H1 (cell line): ENCODE results near the gene OXER1. TPM values are rescaled to one million over a fixed set of nuclear protein-coding genes. Genes with fewer than 3 reads are reported as not detected.

Experiments
- CTCF ChIA-PET: fragments of 300-600 bp; sonication (Branson Sonifier 250); formaldehyde crosslinking; loops from one replicate; lab custom pipeline; 2021; ENCODE audit not compliant: partially characterized antibody; lab: Charles Lee
- POLR2A ChIA-PET: fragments of 300-600 bp; sonication (Branson Sonifier 250); formaldehyde crosslinking; loops from one replicate; lab custom pipeline; 2021; ENCODE audit warnings: inconsistent platforms; ENCODE audit not compliant: partially characterized antibody; lab: Charles Lee
- DNase-seq, 2 experiments: peaks; one replicate each; pipeline versions ENCODE4 v3.0.0 to v3.0.0-alpha.2; 2010 to 2022; ENCODE audit warnings: low spot score in 2 of 2, low read depth in 1 of 2, mixed read lengths in 1 of 2
- FAIRE-seq: peaks from 2 replicates; lab custom pipeline; 2011; peaks lifted over from hg19 to GRCh38; lab: Jason Lieb, UNC
- H2AFZ ChIP-seq: 2 replicates; pipeline ENCODE4 v1.8.1; 2012; ENCODE audit warnings: low read length, inconsistent platforms
- H2AK5ac ChIP-seq: 2 replicates; pipeline ENCODE4 v1.6.1; 2013; ENCODE audit warnings: low read depth, low read length
- H2BK120ac ChIP-seq: replicated peaks from 2 replicates; pipeline ENCODE3; 2013; ENCODE audit warnings: low read depth, low read length, inconsistent platforms
- H2BK12ac ChIP-seq: 2 replicates; pipeline ENCODE4 v1.6.1; 2013; ENCODE audit warnings: low read depth, low read length
- H2BK15ac ChIP-seq: 2 replicates; pipeline ENCODE4 v1.6.1; 2013; ENCODE audit warnings: low read length
- H2BK20ac ChIP-seq: 2 replicates; pipeline ENCODE4 v1.6.1; 2013; ENCODE audit warnings: low read length
- H2BK5ac ChIP-seq: 2 replicates; pipeline ENCODE4 v1.6.1; 2013; ENCODE audit warnings: low read depth, low read length
- H3K14ac ChIP-seq: 2 replicates; pipeline ENCODE4 v1.6.1; 2013; ENCODE audit warnings: inconsistent platforms; ENCODE audit not compliant: insufficient read length
- H3K18ac ChIP-seq: 2 replicates; pipeline ENCODE4 v1.6.1; 2013; ENCODE audit warnings: low read length; ENCODE audit errors: extremely low read depth
- H3K23ac ChIP-seq: 2 replicates; pipeline ENCODE4 v1.6.1; 2013; ENCODE audit warnings: inconsistent platforms; ENCODE audit not compliant: insufficient read length
- H3K23me2 ChIP-seq: 2 replicates; pipeline ENCODE4 v1.6.1; 2013; ENCODE audit warnings: low read depth, low read length
- H3K27ac ChIP-seq: 2 replicates; pipeline ENCODE4 v1.6.1; 2011; ENCODE audit warnings: low read depth, low read length, inconsistent platforms
- H3K27me3 ChIP-seq, 4 experiments: replicated peaks in 1 of 4; 1 replicate in 1 of 4; 2 replicates in 3 of 4; pipeline versions ENCODE4 v1.6.1 to v1.8.1; 2011 to 2013; ENCODE audit warnings: low read length in 3 of 4, mild to moderate bottlenecking in 3 of 4, inconsistent platforms in 2 of 4, mixed read lengths in 2 of 4, moderate library complexity in 1 of 4; ENCODE audit not compliant: control insufficient read depth in 3 of 4, insufficient read depth in 3 of 4; ENCODE audit errors: extremely low read depth in 1 of 4
- H3K36me3 ChIP-seq, 4 experiments: 2 replicates each; pipeline versions ENCODE4 v1.6.1 to v1.8.1; 2011 to 2013; ENCODE audit warnings: mild to moderate bottlenecking in 4 of 4, low read length in 3 of 4, moderate library complexity in 2 of 4, control low read depth in 1 of 4, inconsistent platforms in 1 of 4; ENCODE audit not compliant: insufficient read depth in 4 of 4, control insufficient read depth in 2 of 4
- H3K4ac ChIP-seq: replicated peaks from 2 replicates; pipeline ENCODE3; 2013; ENCODE audit warnings: low read length, low read depth, mixed read lengths, inconsistent platforms; ENCODE audit not compliant: insufficient read length
- H3K4me1 ChIP-seq, 4 experiments: replicated peaks in 1 of 4; 1 replicate in 1 of 4; 2 replicates in 3 of 4; pipeline versions ENCODE4 v1.6.1 to v1.8.1; 2011 to 2013; ENCODE audit warnings: low read length in 3 of 4, inconsistent platforms in 2 of 4, mixed read lengths in 1 of 4; ENCODE audit not compliant: insufficient read depth in 4 of 4, control insufficient read depth in 3 of 4
- H3K4me2 ChIP-seq, 2 experiments: 2 replicates each; pipeline versions ENCODE4 v1.6.1 to v1.8.1; 2011 to 2013; ENCODE audit warnings: low read depth in 2 of 2, low read length in 2 of 2, control low read depth in 1 of 2, inconsistent platforms in 1 of 2, mild to moderate bottlenecking in 1 of 2; ENCODE audit not compliant: insufficient read depth in 1 of 2
- H3K4me3 ChIP-seq, 4 experiments: fragments of 200-600, 300-600 bp in 1 of 4; sonication (generic), shearing (Covaris generic), sonication (Bioruptor Twin) in 1 of 4; 2 replicates each; pipeline versions ENCODE4 v1.5.1 to v1.8.1; 2011 to 2016; ENCODE audit warnings: low read length in 4 of 4, low read depth in 3 of 4, control low read depth in 2 of 4, inconsistent platforms in 2 of 4, mild to moderate bottlenecking in 2 of 4, mixed read lengths in 1 of 4, moderate library complexity in 1 of 4; ENCODE audit not compliant: insufficient read depth in 2 of 4; ENCODE audit errors: extremely low read depth in 1 of 4
- H3K56ac ChIP-seq: replicated peaks from 2 replicates; pipeline ENCODE3; 2013; ENCODE audit warnings: low read depth, mild to moderate bottlenecking, mixed read lengths, low read length, inconsistent platforms; ENCODE audit not compliant: insufficient read length
- H3K79me1 ChIP-seq: 2 replicates; pipeline ENCODE4 v1.6.1; 2013; ENCODE audit warnings: low read depth, low read length, control low read depth
- H3K79me2 ChIP-seq, 2 experiments: 2 replicates each; pipeline versions ENCODE4 v1.6.1 to v1.8.1; 2012 to 2013; ENCODE audit warnings: low read length in 2 of 2, mild to moderate bottlenecking in 2 of 2, inconsistent platforms in 1 of 2; ENCODE audit not compliant: insufficient read depth in 2 of 2, control insufficient read depth in 1 of 2
- H3K9ac ChIP-seq, 4 experiments: replicated peaks in 1 of 4; 1 replicate in 1 of 4; 2 replicates in 3 of 4; pipeline versions ENCODE4 v1.6.1 to v1.8.1; 2011 to 2013; ENCODE audit warnings: low read depth in 3 of 4, low read length in 3 of 4, control low read depth in 2 of 4, mild to moderate bottlenecking in 2 of 4, moderate library complexity in 2 of 4, inconsistent platforms in 1 of 4; ENCODE audit errors: extremely low read depth in 1 of 4
- H3K9me3 ChIP-seq, 2 experiments: 2 replicates each; pipeline versions ENCODE4 v1.6.1 to v1.8.1; 2012 to 2013; ENCODE audit warnings: mild to moderate bottlenecking in 2 of 2, moderate library complexity in 2 of 2, control low read depth in 1 of 2, inconsistent platforms in 1 of 2, low read depth in 1 of 2, low read length in 1 of 2, mixed read lengths in 1 of 2; ENCODE audit not compliant: insufficient read depth in 2 of 2
- H4K20me1 ChIP-seq, 2 experiments: replicated peaks in 1 of 2; 2 replicates each; pipeline versions ENCODE3 to v1.8.1; 2011 to 2013; ENCODE audit warnings: inconsistent platforms in 2 of 2, low read length in 2 of 2, mild to moderate bottlenecking in 1 of 2; ENCODE audit not compliant: insufficient read depth in 2 of 2, control insufficient read depth in 1 of 2
- H4K5ac ChIP-seq: 2 replicates; pipeline ENCODE4 v1.6.1; 2013; ENCODE audit warnings: low read length, low read depth, mixed read lengths, inconsistent platforms; ENCODE audit not compliant: insufficient read length
- H4K8ac ChIP-seq: 2 replicates; pipeline ENCODE4 v1.8.0; 2013; ENCODE audit warnings: mild to moderate bottlenecking, moderate library complexity, low read length, inconsistent platforms; ENCODE audit not compliant: insufficient read depth; ENCODE audit errors: extremely low read depth
- H4K91ac ChIP-seq: replicated peaks from 2 replicates; pipeline ENCODE3; 2013; ENCODE audit warnings: low read length, mixed read lengths, inconsistent platforms; ENCODE audit not compliant: insufficient read length
- EP300 ChIP-seq, 2 experiments: IDR thresholded peaks; 1 replicate in 1 of 2; 2 replicates in 1 of 2; pipeline ENCODE4 v1.6.1; 2011 to 2012; ENCODE audit warnings: low read depth in 2 of 2, low read length in 2 of 2, mild to moderate bottlenecking in 2 of 2, borderline replicate concordance in 1 of 2, inconsistent platforms in 1 of 2, moderate library complexity in 1 of 2
- HDAC2 ChIP-seq, 2 experiments: fragments of 300-600 bp in 1 of 2; sonication (generic) in 1 of 2; IDR thresholded peaks; 2 replicates each; pipeline ENCODE4 v1.6.1; 2011 to 2012; ENCODE audit warnings: low read depth in 2 of 2, low read length in 2 of 2, mild to moderate bottlenecking in 2 of 2, moderate library complexity in 2 of 2, borderline replicate concordance in 1 of 2, inconsistent platforms in 1 of 2
- NRF1 ChIP-seq: IDR thresholded peaks from 2 replicates; pipeline ENCODE4 v1.6.1; 2011; ENCODE audit warnings: mild to moderate bottlenecking, low read depth, low read length, improper control_type of control experiment
- SIX5 ChIP-seq: IDR thresholded peaks from 2 replicates; pipeline ENCODE4 v1.6.1; 2011; ENCODE audit warnings: mild to moderate bottlenecking, low read depth, low read length
- SP4 ChIP-seq: IDR thresholded peaks from 2 replicates; pipeline ENCODE4 v1.6.1; 2012; ENCODE audit warnings: low read length, inconsistent platforms
- WGBS, 2 experiments: shearing (Covaris generic) in 1 of 2; methylation state at CpG; one replicate each; pipeline versions ENCODE4 v1.1.6 to v1.1.7; 2013 to 2015; ENCODE audit warnings: low lambda C conversion rate in 2 of 2, mixed read lengths in 2 of 2, inconsistent platforms in 1 of 2, low coverage in 1 of 2, missing lambda C conversion rate in 1 of 2; ENCODE audit not compliant: insufficient replicate concordance in 2 of 2, insufficient coverage in 1 of 2, insufficient read length in 1 of 2; ENCODE audit errors: extremely low coverage in 1 of 2, missing lambda C conversion rate in 1 of 2; 5-methylcytosine and 5-hydroxymethylcytosine counted together
- polyA plus RNA-seq, 7 experiments: library from polyadenylated mRNA; depleted of rRNA in 3 of 7; stranded (reverse) in 5 of 7; unstranded in 2 of 7; fragments of >200 nt in 5 of 7; fragments of 200-250 nt in 2 of 7; gene quantifications; 1 replicate in 5 of 7; 2 replicates in 1 of 7; 4 replicates in 1 of 7; pipeline versions ENCODE4 v1.2.1 to v1.2.3, GENCODE V29; 2011 to 2013; ENCODE audit warnings: missing spikeins in 2 of 7, mixed read lengths in 2 of 7
- total RNA-seq: library from RNA; stranded (reverse); fragmentation: NEBNext Ultra II Directional; extraction: Animal tissue kit (Norgen Biotek cat#: 25700); gene quantifications from 2 replicates; pipeline ENCODE4 v1.2.1, GENCODE V29; 2021
- TF ChIP-seq, protein P1 (sequence below): IDR thresholded peaks from 2 replicates; pipeline ENCODE4 v1.6.1; 2012; ENCODE audit warnings: inconsistent platforms

The OXER1 gene
- total and polyA plus RNA-seq, 2 of the 8 experiments (the other 6 are each of a cell fraction or from before 2014, with no cell fraction given) = 1.2 to 2.9 TPM

DNA sequence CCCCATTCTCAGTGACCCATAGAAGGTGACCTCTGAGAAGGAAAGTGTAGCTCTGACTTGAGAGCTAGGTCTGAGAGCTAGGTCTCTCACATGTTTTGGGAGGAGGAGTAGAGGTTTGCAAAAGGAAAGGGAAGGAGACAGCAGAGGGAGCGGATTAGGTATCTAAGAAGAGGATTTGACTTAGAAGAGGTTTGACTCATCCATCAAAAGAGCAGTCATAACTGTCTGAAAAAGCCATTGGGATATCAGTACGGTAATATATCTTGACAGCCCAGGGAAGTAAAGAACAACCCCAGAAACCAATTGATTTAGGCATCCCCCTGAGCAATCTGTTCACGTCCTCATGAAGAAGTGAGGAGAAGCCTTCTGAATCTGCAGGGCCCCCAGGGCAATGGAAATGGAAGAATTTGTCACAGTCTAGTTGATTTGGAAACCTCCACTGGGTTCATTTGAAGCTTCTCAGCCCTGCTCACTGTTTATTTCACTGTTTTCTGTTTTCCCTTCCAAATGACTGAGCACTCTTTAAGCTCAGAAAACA lies 19.3 kb downstream of the OXER1 start:
- FAIRE-seq = no peak
- TF ChIP-seq EP300 (IDR thresholded peaks at IDR 0.05; ENCODE audit: borderline replicate concordance in 1 of 2, low read depth in 2 of 2, low read length in 2 of 2) = no peak
- TF ChIP-seq NRF1 = no peak
- TF ChIP-seq HDAC2 (IDR thresholded peaks at IDR 0.05; ENCODE audit: borderline replicate concordance in 1 of 2, low read depth in 2 of 2, low read length in 2 of 2) = no peak
- no peak for TF ChIP-seq SP4
- TF ChIP-seq, protein P1, sequence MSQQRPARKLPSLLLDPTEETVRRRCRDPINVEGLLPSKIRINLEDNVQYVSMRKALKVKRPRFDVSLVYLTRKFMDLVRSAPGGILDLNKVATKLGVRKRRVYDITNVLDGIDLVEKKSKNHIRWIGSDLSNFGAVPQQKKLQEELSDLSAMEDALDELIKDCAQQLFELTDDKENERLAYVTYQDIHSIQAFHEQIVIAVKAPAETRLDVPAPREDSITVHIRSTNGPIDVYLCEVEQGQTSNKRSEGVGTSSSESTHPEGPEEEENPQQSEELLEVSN = no peak
- TF ChIP-seq SIX5 = no peak
- H3K4me2 ChIP-seq = no peak overlapping the region

More for the DNA sequence above, 19.3 kb downstream of the OXER1 start:
- Histone ChIP-seq H3K79me2 (no peaks in the 10 kb centered on the region), H4K91ac (no peak overlapping the region), H3K4me1 (no peaks in the 10 kb centered on the region), H3K4me3 (no peak overlapping the region), H4K8ac (no peak overlapping the region), H4K5ac (no peak overlapping the region), H3K9ac (no peak overlapping the region), H2BK12ac (no peak overlapping the region), H3K27me3 (no peaks in the 10 kb centered on the region), H4K20me1 (no peaks in the 10 kb centered on the region), H3K18ac (no peak overlapping the region), H3K14ac (no peak overlapping the region), H3K23me2 (no peaks in the 10 kb centered on the region), H3K36me3 (peaks cover 0 to 6% (median 0%) of the 10 kb centered on the region in 4 experiments; a peak in 2 of 8 replicates), H2BK15ac (no peak overlapping the region), H3K79me1 (peaks cover 2% of the 10 kb centered on the region; the same call in 1 of the 2 replicates), H3K27ac (no peak overlapping the region), H2BK5ac (no peak overlapping the region), H2BK120ac (no peak overlapping the region), H2AFZ (no peak overlapping the region), H2AK5ac (no peak overlapping the region), H3K23ac (no peak overlapping the region), H3K9me3 (peaks cover 0 to 2% of the 10 kb centered on the region in 2 experiments; a peak in 1 of 4 replicates), H3K56ac (no peak overlapping the region), H2BK20ac (no peak overlapping the region), H3K4ac (no peak overlapping the region)
- ChIA-PET CTCF (interaction anchor here (0.8 to 1.5 kb wide), 4 partner anchors 10 to 37 kb away, joined by 3 read pairs; no protein-coding TSS in a partner anchor), POLR2A (no interaction called here)
- DNase-seq = no peak
- WGBS, 2 experiments = 89% methylated on average over 3 of the region's 3 CpGs; no CpG with 5 or more reads in 1 of the 2 experiments
